K562 (cell line): ENCODE measurements around the gene C10orf105. TPM values are rescaled to one million over a fixed set of nuclear protein-coding genes. Genes with fewer than 3 reads are reported as not detected.

Experiments
- ATAC-seq: fragments of 200-7000 bp; cut with Tn5 transposase; 3 replicates; pipeline ENCODE4 v1.9.1; 2020; ENCODE audit warnings: moderate library complexity
- BruUV-seq: library from RNA; stranded (reverse); fragments of 400-500 nt; replicated peaks from 2 replicates; lab custom pipeline; 2021; lab: Mats Ljungman, UMichigan
- CTCF ChIA-PET: fragments of 300-600 bp; formaldehyde crosslinking; extraction: SDS; loops from one replicate; lab custom pipeline; 2021; ENCODE audit warnings: low intra/inter-chr PET ratio; lab: Yijun Ruan, JAX
- POLR2A ChIA-PET: fragments of 300-600, 350-650 bp; sonication (Branson Sonifier 250); formaldehyde crosslinking; extraction: SDS; loops from one replicate; lab custom pipeline; 2021; ENCODE audit warnings: antibody characterized with exemption, inconsistent platforms; lab: Yijun Ruan, JAX
- DNase-seq, 4 experiments: peaks; one replicate each; pipeline versions ENCODE4 v3.0.0 to v3.0.0-alpha.2; 2011 to 2018; ENCODE audit warnings: low spot score in 3 of 4, mixed read lengths in 3 of 4; ENCODE audit errors: extremely low read depth in 1 of 4
- FAIRE-seq: peaks from 2 replicates; lab custom pipeline; 2011; peaks lifted over from hg19 to GRCh38; lab: Jason Lieb, UNC
- H2AFZ ChIP-seq: 2 replicates; pipeline ENCODE4 v1.6.0; 2011; ENCODE audit warnings: low read depth, low read length, control low read depth, inconsistent platforms
- H3K27ac ChIP-seq: fragments of 200-600 bp; 3 replicates; pipeline ENCODE4 v1.8.0; 2011; ENCODE audit warnings: low read depth, mild to moderate bottlenecking, control low read depth, inconsistent platforms, low read length, moderate library complexity, mixed read lengths; ENCODE audit errors: extremely low read depth
- H3K27me3 ChIP-seq, 2 experiments: fragments of 300-600 bp in 1 of 2; 2 replicates in 1 of 2; 3 replicates in 1 of 2; pipeline versions ENCODE4 v1.6.0 to v1.8.0; 2011; ENCODE audit warnings: inconsistent platforms in 2 of 2, low read length in 2 of 2, mild to moderate bottlenecking in 1 of 2, mixed read lengths in 1 of 2, moderate library complexity in 1 of 2; ENCODE audit not compliant: control insufficient read depth in 2 of 2, insufficient read depth in 2 of 2
- H3K36me3 ChIP-seq: fragments of 300-600 bp; 3 replicates; pipeline ENCODE4 v1.8.0; 2011; ENCODE audit warnings: mild to moderate bottlenecking, low read length, inconsistent platforms; ENCODE audit not compliant: control insufficient read depth, insufficient read depth
- H3K4me1 ChIP-seq, 2 experiments: fragments of 200-600 bp in 1 of 2; replicated peaks in 1 of 2; 2 replicates in 1 of 2; 3 replicates in 1 of 2; pipeline versions ENCODE4 v1.5.1 to v1.8.0; 2011; ENCODE audit warnings: inconsistent platforms in 2 of 2, low read length in 2 of 2, mild to moderate bottlenecking in 1 of 2, mixed read lengths in 1 of 2, moderate library complexity in 1 of 2; ENCODE audit not compliant: control insufficient read depth in 2 of 2, insufficient read depth in 2 of 2
- H3K4me2 ChIP-seq: 2 replicates; pipeline ENCODE4 v1.6.1; 2011; ENCODE audit warnings: low read length, control low read depth, inconsistent platforms, mixed read lengths; ENCODE audit not compliant: insufficient read depth
- H3K4me3 ChIP-seq: fragments of 200-600 bp; sonication (generic), shearing (Covaris generic); 2 replicates; pipeline ENCODE4 v1.5.1; 2016; ENCODE audit warnings: control low read depth, inconsistent platforms
- H3K79me2 ChIP-seq: fragments of 200-600 bp; 3 replicates; pipeline ENCODE4 v1.8.0; 2011; ENCODE audit warnings: low read length, inconsistent platforms; ENCODE audit not compliant: control insufficient read depth, insufficient read depth
- H3K9ac ChIP-seq, 2 experiments: 2 replicates each; pipeline versions ENCODE4 v1.6.0 to v1.6.1; 2011; ENCODE audit warnings: low read depth in 2 of 2, low read length in 2 of 2, control low read depth in 1 of 2, inconsistent platforms in 1 of 2, mild to moderate bottlenecking in 1 of 2, mixed read lengths in 1 of 2; ENCODE audit not compliant: insufficient read depth in 1 of 2
- H3K9me1 ChIP-seq: one replicate; pipeline ENCODE4 v1.6.0; 2011; ENCODE audit warnings: inconsistent platforms, mild to moderate bottlenecking, low read length, moderate library complexity; ENCODE audit not compliant: control insufficient read depth, insufficient read depth
- H3K9me3 ChIP-seq: replicated peaks from 2 replicates; pipeline ENCODE4 v1.5.1; 2011; ENCODE audit warnings: low read depth, low read length, inconsistent platforms; ENCODE audit not compliant: control insufficient read depth, insufficient read depth
- H4K20me1 ChIP-seq: replicated peaks from 2 replicates; pipeline ENCODE4 v1.6.1; 2011; ENCODE audit warnings: low read length, inconsistent platforms, mixed read lengths; ENCODE audit not compliant: control insufficient read depth, insufficient read depth
- WGBS: fragments of 100-300 bp; shearing (Covaris generic); methylation state at CpG from one replicate; pipeline ENCODE4 v1.1.6; 2016; ENCODE audit warnings: low coverage, mixed read lengths; ENCODE audit not compliant: insufficient coverage; ENCODE audit errors: missing lambda C conversion rate; 5-methylcytosine and 5-hydroxymethylcytosine counted together
- in situ Hi-C: fragments of 300-500 bp; cut with MboI; formaldehyde crosslinking; loops from 4 replicates; pipeline ENCODE4 v1.15.0; 2018; ENCODE audit warnings: inconsistent platforms, mixed read lengths
- intact Hi-C: fragments of 100-400 bp; cut with micrococcal nuclease; formaldehyde crosslinking; loops from 2 replicates; pipeline ENCODE4 v1.14.2; 2022
- polyA plus RNA-seq, 8 experiments: library from polyadenylated mRNA; depleted of rRNA in 4 of 8; stranded (reverse) in 5 of 8; unstranded in 3 of 8; fragments of >200 nt; fragmentation: Nextera tagmentation in 2 of 8; fragmentation: Illumina TruSeq in 1 of 8; extraction: Ambion mirVana in 2 of 8; extraction: Trizol in 1 of 8; gene quantifications; 2 replicates each; pipeline versions ENCODE4 v1.2.1 to v1.2.3, GENCODE V29; 2011 to 2014; ENCODE audit warnings: inconsistent platforms in 1 of 8, missing spikeins in 1 of 8
- total RNA-seq, 7 experiments: library from RNA; depleted of rRNA in 6 of 7; stranded (reverse); fragments of >200 nt in 6 of 7; fragmentation: Illumina TruSeq in 2 of 7; extraction: Trizol in 2 of 7; gene quantifications; 2 replicates each; pipeline versions ENCODE4 v1.2.1 to v1.2.3, GENCODE V29; 2011 to 2021; ENCODE audit warnings: low replicate concordance in 1 of 7
- TF ChIP-seq, protein P1 (sequence below), 2 experiments: fragments of 450-650 bp in 1 of 2; IDR thresholded peaks; 2 replicates each; pipeline ENCODE4 v1.6.1; 2011 to 2017; ENCODE audit warnings: low read depth in 2 of 2, antibody characterized with exemption in 1 of 2, borderline replicate concordance in 1 of 2, low read length in 1 of 2, mild to moderate bottlenecking in 1 of 2, mixed read lengths in 1 of 2; ENCODE audit not compliant: control insufficient read depth in 1 of 2
- TF ChIP-seq, protein P2 (sequence below), 2 experiments: fragments of 450-650 bp; formaldehyde crosslinking in 1 of 2; IDR thresholded peaks; 2 replicates each; pipeline versions ENCODE4 v1.4.0 to v1.6.1; 2014 to 2020; ENCODE audit warnings: mild to moderate bottlenecking in 2 of 2, borderline replicate concordance in 1 of 2, low read depth in 1 of 2

Gene C10orf105
- total and polyA plus RNA-seq, 9 of the 15 experiments (the other 6 are each of a cell fraction or from before 2014, with no cell fraction given): 0.03 to 0.25 (median 0.04) TPM; not detected in 3

DNA sequence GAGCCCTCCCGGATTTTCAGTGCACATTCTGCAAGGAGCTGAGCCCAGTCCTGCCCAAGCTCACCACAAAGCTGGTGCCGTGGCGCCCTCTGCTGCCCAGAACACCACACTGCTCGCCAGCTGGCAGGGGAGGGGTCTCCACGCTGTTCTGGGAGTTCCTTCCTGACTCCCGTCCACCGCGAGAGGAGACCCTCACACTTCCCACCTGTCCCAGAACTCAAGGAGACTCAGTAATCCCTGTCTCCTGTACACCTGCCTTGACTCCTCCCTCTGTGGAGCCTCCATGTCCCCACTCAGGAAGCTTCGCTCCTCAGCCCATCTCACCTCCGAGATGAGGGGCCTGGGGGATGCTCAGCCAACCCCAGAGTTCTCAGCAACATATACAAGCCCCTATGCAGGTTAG lies 11.3 kb downstream of the C10orf105 start (continued):
- TF ChIP-seq, protein P1, sequence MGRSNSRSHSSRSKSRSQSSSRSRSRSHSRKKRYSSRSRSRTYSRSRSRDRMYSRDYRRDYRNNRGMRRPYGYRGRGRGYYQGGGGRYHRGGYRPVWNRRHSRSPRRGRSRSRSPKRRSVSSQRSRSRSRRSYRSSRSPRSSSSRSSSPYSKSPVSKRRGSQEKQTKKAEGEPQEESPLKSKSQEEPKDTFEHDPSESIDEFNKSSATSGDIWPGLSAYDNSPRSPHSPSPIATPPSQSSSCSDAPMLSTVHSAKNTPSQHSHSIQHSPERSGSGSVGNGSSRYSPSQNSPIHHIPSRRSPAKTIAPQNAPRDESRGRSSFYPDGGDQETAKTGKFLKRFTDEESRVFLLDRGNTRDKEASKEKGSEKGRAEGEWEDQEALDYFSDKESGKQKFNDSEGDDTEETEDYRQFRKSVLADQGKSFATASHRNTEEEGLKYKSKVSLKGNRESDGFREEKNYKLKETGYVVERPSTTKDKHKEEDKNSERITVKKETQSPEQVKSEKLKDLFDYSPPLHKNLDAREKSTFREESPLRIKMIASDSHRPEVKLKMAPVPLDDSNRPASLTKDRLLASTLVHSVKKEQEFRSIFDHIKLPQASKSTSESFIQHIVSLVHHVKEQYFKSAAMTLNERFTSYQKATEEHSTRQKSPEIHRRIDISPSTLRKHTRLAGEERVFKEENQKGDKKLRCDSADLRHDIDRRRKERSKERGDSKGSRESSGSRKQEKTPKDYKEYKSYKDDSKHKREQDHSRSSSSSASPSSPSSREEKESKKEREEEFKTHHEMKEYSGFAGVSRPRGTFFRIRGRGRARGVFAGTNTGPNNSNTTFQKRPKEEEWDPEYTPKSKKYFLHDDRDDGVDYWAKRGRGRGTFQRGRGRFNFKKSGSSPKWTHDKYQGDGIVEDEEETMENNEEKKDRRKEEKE (IDR thresholded peaks at IDR 0.05; ENCODE audit: borderline replicate concordance in 1 of 2, control insufficient read depth in 1 of 2, low read depth in 2 of 2, low read length in 1 of 2): no peak

DNA sequence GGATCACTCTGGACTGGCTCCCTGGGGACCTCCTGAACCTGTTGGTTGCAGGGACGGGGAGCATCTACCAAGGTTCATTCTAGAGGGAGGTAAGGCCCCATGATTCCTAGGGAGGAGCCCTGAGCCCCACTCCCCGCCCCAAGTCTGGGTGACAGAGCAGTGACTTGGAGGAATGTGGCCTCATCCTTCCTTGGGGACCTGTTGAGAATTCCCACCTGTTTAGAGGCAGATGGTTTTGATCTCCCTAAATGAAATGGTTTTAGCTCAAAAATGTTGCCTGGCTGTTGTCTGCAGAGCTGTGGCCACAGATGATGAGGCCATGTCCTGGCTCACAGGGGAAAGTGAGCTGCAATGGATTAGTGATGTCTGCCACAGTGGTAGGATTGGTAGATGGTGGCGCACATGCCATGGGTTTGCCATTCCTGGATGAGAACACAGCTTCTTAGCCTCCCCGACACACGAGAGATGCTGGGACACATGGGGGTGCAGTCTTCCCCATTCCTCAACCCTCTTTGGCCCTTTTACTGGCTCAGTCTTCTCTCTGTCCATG lies 12.3 kb downstream of the C10orf105 start:
- H3K4me3 ChIP-seq: no peak overlapping the region
- WGBS: 45% methylated on average over 5 of the region's 5 CpGs
- H3K36me3 ChIP-seq: no peaks in the 10 kb centered on the region
- ATAC-seq: no peak
- H3K27me3 ChIP-seq: no peaks in the 10 kb centered on the region
- in situ Hi-C loops (loop anchor here (10.0 kb wide), 1 partner anchor 323 kb away; no protein-coding TSS in a partner anchor), intact Hi-C loops (loop anchor here (5.0 to 10.0 kb wide), 2 partner anchors 85 to 187 kb away; no protein-coding TSS in a partner anchor)
- no peak for DNase-seq
- no TSS peak for BruUV-seq
- CTCF ChIA-PET: no interaction called here
- no peaks in the 10 kb centered on the region for H3K9me3 ChIP-seq
- POLR2A ChIA-PET: interaction anchor here (0.6 to 1.4 kb wide), 5 partner anchors 9 to 98 kb away, joined by 3 to 5 read pairs (median 4); no protein-coding TSS in a partner anchor
- no peaks in the 10 kb centered on the region for H3K9me1 ChIP-seq
- H3K4me1 ChIP-seq: peaks cover 0 to 47% of the 10 kb centered on the region in 2 experiments; a peak in 3 of 5 replicates
- H3K27ac ChIP-seq: no peak overlapping the region
- peak overlapping the region; percentile 71; the same call in 1 of the 2 replicates for H2AFZ ChIP-seq
- no peak for FAIRE-seq
- H3K4me2 ChIP-seq: no peak overlapping the region
- peak overlapping the region in 1 of 2 experiments; percentile 37; a peak in 2 of 4 replicates for H3K9ac ChIP-seq
- H3K79me2 ChIP-seq: no peaks in the 10 kb centered on the region
- no peaks in the 10 kb centered on the region for H4K20me1 ChIP-seq
- TF ChIP-seq, protein P2, sequence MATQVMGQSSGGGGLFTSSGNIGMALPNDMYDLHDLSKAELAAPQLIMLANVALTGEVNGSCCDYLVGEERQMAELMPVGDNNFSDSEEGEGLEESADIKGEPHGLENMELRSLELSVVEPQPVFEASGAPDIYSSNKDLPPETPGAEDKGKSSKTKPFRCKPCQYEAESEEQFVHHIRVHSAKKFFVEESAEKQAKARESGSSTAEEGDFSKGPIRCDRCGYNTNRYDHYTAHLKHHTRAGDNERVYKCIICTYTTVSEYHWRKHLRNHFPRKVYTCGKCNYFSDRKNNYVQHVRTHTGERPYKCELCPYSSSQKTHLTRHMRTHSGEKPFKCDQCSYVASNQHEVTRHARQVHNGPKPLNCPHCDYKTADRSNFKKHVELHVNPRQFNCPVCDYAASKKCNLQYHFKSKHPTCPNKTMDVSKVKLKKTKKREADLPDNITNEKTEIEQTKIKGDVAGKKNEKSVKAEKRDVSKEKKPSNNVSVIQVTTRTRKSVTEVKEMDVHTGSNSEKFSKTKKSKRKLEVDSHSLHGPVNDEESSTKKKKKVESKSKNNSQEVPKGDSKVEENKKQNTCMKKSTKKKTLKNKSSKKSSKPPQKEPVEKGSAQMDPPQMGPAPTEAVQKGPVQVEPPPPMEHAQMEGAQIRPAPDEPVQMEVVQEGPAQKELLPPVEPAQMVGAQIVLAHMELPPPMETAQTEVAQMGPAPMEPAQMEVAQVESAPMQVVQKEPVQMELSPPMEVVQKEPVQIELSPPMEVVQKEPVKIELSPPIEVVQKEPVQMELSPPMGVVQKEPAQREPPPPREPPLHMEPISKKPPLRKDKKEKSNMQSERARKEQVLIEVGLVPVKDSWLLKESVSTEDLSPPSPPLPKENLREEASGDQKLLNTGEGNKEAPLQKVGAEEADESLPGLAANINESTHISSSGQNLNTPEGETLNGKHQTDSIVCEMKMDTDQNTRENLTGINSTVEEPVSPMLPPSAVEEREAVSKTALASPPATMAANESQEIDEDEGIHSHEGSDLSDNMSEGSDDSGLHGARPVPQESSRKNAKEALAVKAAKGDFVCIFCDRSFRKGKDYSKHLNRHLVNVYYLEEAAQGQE (IDR thresholded peaks at IDR 0.05; ENCODE audit: borderline replicate concordance): peak; percentile 43; the same call in 1 of the 2 replicates
- TF ChIP-seq, protein P2 (CRISPR knock-in tag; IDR thresholded peaks at IDR 0.05; ENCODE audit: low read depth): no peak
